IMR-90 (cell line): Measurements from ENCODE around the gene PROZ. TPM values are rescaled to one million over a fixed set of nuclear protein-coding genes. Genes with fewer than 3 reads are reported as not detected.

Source experiments
- ATAC-seq: fragments of 200-7000 bp; cut with Tn5 transposase; 2 replicates; pipeline ENCODE4 v1.9.1; 2020; ENCODE audit warnings: low read depth, mild to moderate bottlenecking, moderate library complexity
- BruUV-seq: library from RNA; stranded (reverse); fragments of 400-500 nt; replicated peaks from 2 replicates; lab custom pipeline; 2021; lab: Mats Ljungman, UMichigan
- CTCF ChIA-PET: fragments of 300-600 bp; formaldehyde crosslinking; extraction: SDS; loops from one replicate; lab custom pipeline; 2021; ENCODE audit warnings: antibody characterized with exemption; lab: Yijun Ruan, JAX
- POLR2A ChIA-PET: fragments of 300-600 bp; sonication (Branson Sonifier 250); formaldehyde crosslinking; loops from one replicate; lab custom pipeline; 2022; ENCODE audit warnings: antibody characterized with exemption; ENCODE audit not compliant: unreplicated experiment; lab: Charles Lee
- DNase-seq: peaks from one replicate; pipeline ENCODE4 v3.0.0; 2013
- H2AFZ ChIP-seq: replicated peaks from 2 replicates; pipeline ENCODE3; 2013; ENCODE audit warnings: low read length, mild to moderate bottlenecking; ENCODE audit not compliant: poor library complexity
- H2AK5ac ChIP-seq: 2 replicates; pipeline ENCODE4 v1.6.1; 2013; ENCODE audit warnings: low read depth, low read length, inconsistent platforms
- H2AK9ac ChIP-seq: replicated peaks from 2 replicates; pipeline ENCODE3; 2013; ENCODE audit warnings: mild to moderate bottlenecking, low read depth, low read length, moderate library complexity; ENCODE audit not compliant: poor library complexity
- H2BK120ac ChIP-seq: 2 replicates; pipeline ENCODE4 v1.6.1; 2013; ENCODE audit warnings: low read depth, low read length, inconsistent platforms
- H2BK15ac ChIP-seq: 3 replicates; pipeline ENCODE4 v1.6.1; 2013; ENCODE audit warnings: low read depth, low read length, inconsistent platforms
- H2BK20ac ChIP-seq: 2 replicates; pipeline ENCODE4 v1.6.1; 2013; ENCODE audit warnings: low read depth, mild to moderate bottlenecking, inconsistent platforms, low read length, moderate library complexity
- H2BK5ac ChIP-seq: 2 replicates; pipeline ENCODE4 v1.6.1; 2013; ENCODE audit warnings: mild to moderate bottlenecking, low read depth, low read length, inconsistent platforms; ENCODE audit not compliant: poor library complexity, severe bottlenecking
- H3K14ac ChIP-seq: replicated peaks from 2 replicates; pipeline ENCODE4 v1.6.1; 2013; ENCODE audit warnings: low read depth, low read length, inconsistent platforms
- H3K18ac ChIP-seq: 2 replicates; pipeline ENCODE4 v1.6.1; 2013; ENCODE audit warnings: low read depth, low read length, control low read depth
- H3K23ac ChIP-seq: 2 replicates; pipeline ENCODE4 v1.6.1; 2013; ENCODE audit warnings: low read depth, low read length, inconsistent platforms
- H3K27ac ChIP-seq: 2 replicates; pipeline ENCODE4 v1.5.1; 2013; ENCODE audit warnings: mild to moderate bottlenecking, control low read depth, low read length; ENCODE audit not compliant: insufficient read depth
- H3K27me3 ChIP-seq: 2 replicates; pipeline ENCODE4 v1.6.1; 2013; ENCODE audit warnings: low read length; ENCODE audit not compliant: control insufficient read depth, insufficient read depth
- H3K36me3 ChIP-seq: 2 replicates; pipeline ENCODE4 v1.6.1; 2013; ENCODE audit warnings: low read length, mixed read lengths; ENCODE audit not compliant: control insufficient read depth, insufficient read depth
- H3K4ac ChIP-seq: 2 replicates; pipeline ENCODE4 v1.6.1; 2013; ENCODE audit warnings: low read depth, low read length, inconsistent platforms
- H3K4me1 ChIP-seq: 2 replicates; pipeline ENCODE4 v1.6.1; 2013; ENCODE audit warnings: low read length, mixed read lengths; ENCODE audit not compliant: control insufficient read depth, insufficient read depth
- H3K4me2 ChIP-seq: 2 replicates; pipeline ENCODE4 v1.6.1; 2013; ENCODE audit warnings: low read depth, mild to moderate bottlenecking, control low read depth, low read length, moderate library complexity
- H3K4me3 ChIP-seq: 2 replicates; pipeline ENCODE4 v1.5.1; 2013; ENCODE audit warnings: low read depth, mild to moderate bottlenecking, control low read depth, low read length, moderate library complexity; ENCODE audit not compliant: insufficient read depth
- H3K56ac ChIP-seq: 2 replicates; pipeline ENCODE4 v1.6.1; 2013; ENCODE audit warnings: low read length, inconsistent platforms; ENCODE audit not compliant: insufficient read depth; ENCODE audit errors: extremely low read depth
- H3K79me1 ChIP-seq, 2 experiments: 2 replicates each; pipeline ENCODE4 v1.6.1; 2013; ENCODE audit warnings: low read length in 2 of 2, inconsistent platforms in 1 of 2, low read depth in 1 of 2
- H3K9ac ChIP-seq: 2 replicates; pipeline ENCODE4 v1.6.1; 2013; ENCODE audit warnings: low read depth, low read length, control low read depth
- H3K9me1 ChIP-seq: 2 replicates; pipeline ENCODE4 v1.6.1; 2013; ENCODE audit warnings: low read length, inconsistent platforms; ENCODE audit not compliant: insufficient read depth
- H3K9me3 ChIP-seq: 2 replicates; pipeline ENCODE4 v1.6.1; 2013; ENCODE audit warnings: low read length; ENCODE audit not compliant: control insufficient read depth, insufficient read depth
- H4K20me1 ChIP-seq: 2 replicates; pipeline ENCODE4 v1.6.1; 2013; ENCODE audit warnings: low read length, inconsistent platforms; ENCODE audit not compliant: insufficient read depth
- H4K5ac ChIP-seq: 2 replicates; pipeline ENCODE4 v1.6.1; 2013; ENCODE audit warnings: mild to moderate bottlenecking, low read depth, low read length, control low read depth
- H4K8ac ChIP-seq, 2 experiments: 2 replicates each; pipeline ENCODE4 v1.6.1; 2013; ENCODE audit warnings: low read depth in 2 of 2, low read length in 2 of 2, control low read depth in 1 of 2, inconsistent platforms in 1 of 2
- H4K91ac ChIP-seq: 2 replicates; pipeline ENCODE4 v1.6.1; 2013; ENCODE audit warnings: low read depth, low read length, inconsistent platforms; ENCODE audit not compliant: insufficient read depth
- BHLHE40 ChIP-seq: fragments of 150-350 bp; IDR thresholded peaks from 2 replicates; pipeline ENCODE4 v1.6.1; 2016; ENCODE audit warnings: mild to moderate bottlenecking, low read depth, low read length
- CHD1 ChIP-seq: IDR thresholded peaks from 2 replicates; pipeline ENCODE4 v1.6.1; 2012; ENCODE audit warnings: low read depth, low read length, improper control_type of control experiment
- FOS ChIP-seq: fragments of 150-350 bp; IDR thresholded peaks from 2 replicates; pipeline ENCODE4 v1.6.1; 2016; ENCODE audit warnings: low read depth, low read length
- MAZ ChIP-seq: IDR thresholded peaks from 2 replicates; pipeline ENCODE4 v1.6.1; 2012; ENCODE audit warnings: low read depth, mild to moderate bottlenecking, low read length, improper control_type of control experiment, moderate library complexity, borderline replicate concordance
- MXI1 ChIP-seq: IDR thresholded peaks from 2 replicates; pipeline ENCODE4 v1.6.1; 2012; ENCODE audit warnings: low read depth, mild to moderate bottlenecking, low read length, moderate library complexity, borderline replicate concordance
- NFE2L2 ChIP-seq: fragments of 150-350 bp; IDR thresholded peaks from 2 replicates; pipeline ENCODE4 v1.6.1; 2016; ENCODE audit warnings: low read depth, mild to moderate bottlenecking, low read length
- POLR2A ChIP-seq: IDR thresholded peaks from 2 replicates; pipeline ENCODE4 v1.6.1; 2012; ENCODE audit warnings: mild to moderate bottlenecking, low read depth, low read length
- RAD21 ChIP-seq: IDR thresholded peaks from 2 replicates; pipeline ENCODE4 v1.6.1; 2012; ENCODE audit warnings: low read length, improper control_type of control experiment
- RCOR1 ChIP-seq: IDR thresholded peaks from 2 replicates; pipeline ENCODE4 v1.6.1; 2012; ENCODE audit warnings: mild to moderate bottlenecking, low read length, improper control_type of control experiment; ENCODE audit not compliant: insufficient replicate concordance
- RFX5 ChIP-seq: IDR thresholded peaks from 2 replicates; pipeline ENCODE4 v1.8.0; 2012; ENCODE audit warnings: low read depth, mild to moderate bottlenecking, low read length, moderate library complexity
- WGBS, 2 experiments: methylation state at CpG; one replicate each; pipeline versions ENCODE4 v1.1.5 to v1.1.7; 2013; ENCODE audit warnings: missing lambda C conversion rate in 2 of 2; ENCODE audit not compliant: insufficient read length in 1 of 2; ENCODE audit errors: extremely low coverage in 2 of 2; 5-methylcytosine and 5-hydroxymethylcytosine counted together
- dilution Hi-C: fragments of 300-500 bp; cut with HindIII; formaldehyde crosslinking; loops from one replicate; pipeline ENCODE4 v1.14.3; 2018; ENCODE audit warnings: low sequenced_read_pairs; ENCODE audit not compliant: unreplicated experiment
- in situ Hi-C: fragments of 300-500 bp; cut with MboI; formaldehyde crosslinking; loops from 3 replicates; pipeline ENCODE4 v1.14.3; 2019; ENCODE audit warnings: low sequenced_read_pairs, inconsistent platforms, mixed read lengths
- intact Hi-C: fragments of 100-400 bp; cut with micrococcal nuclease; formaldehyde crosslinking; loops from 2 replicates; pipeline ENCODE4 v1.10.0; 2022
- polyA plus RNA-seq, 3 experiments: library from polyadenylated mRNA; depleted of rRNA; stranded (reverse); fragments of >200 nt; gene quantifications; 2 replicates each; pipeline ENCODE4 v1.2.3, GENCODE V29; 2012; ENCODE audit warnings: low replicate concordance in 1 of 3
- total RNA-seq: library from RNA; depleted of rRNA; stranded (reverse); fragments of >200 nt; gene quantifications from 2 replicates; pipeline ENCODE4 v1.2.3, GENCODE V29; 2012
- TF ChIP-seq, protein P1 (sequence below): conservative IDR thresholded peaks from 2 replicates; pipeline ENCODE4 v1.5.1; 2012; ENCODE audit warnings: mild to moderate bottlenecking, low read depth, low read length, improper control_type of control experiment
- TF ChIP-seq, protein P2 (sequence below): fragments of 150-350 bp; IDR thresholded peaks from 2 replicates; pipeline ENCODE4 v1.6.1; 2017; ENCODE audit warnings: mild to moderate bottlenecking, antibody characterized with exemption, low read length, low read depth

Gene PROZ
- total and polyA plus RNA-seq, 2 of the 4 experiments (the other 2 are of a cell fraction): not detected

DNA sequence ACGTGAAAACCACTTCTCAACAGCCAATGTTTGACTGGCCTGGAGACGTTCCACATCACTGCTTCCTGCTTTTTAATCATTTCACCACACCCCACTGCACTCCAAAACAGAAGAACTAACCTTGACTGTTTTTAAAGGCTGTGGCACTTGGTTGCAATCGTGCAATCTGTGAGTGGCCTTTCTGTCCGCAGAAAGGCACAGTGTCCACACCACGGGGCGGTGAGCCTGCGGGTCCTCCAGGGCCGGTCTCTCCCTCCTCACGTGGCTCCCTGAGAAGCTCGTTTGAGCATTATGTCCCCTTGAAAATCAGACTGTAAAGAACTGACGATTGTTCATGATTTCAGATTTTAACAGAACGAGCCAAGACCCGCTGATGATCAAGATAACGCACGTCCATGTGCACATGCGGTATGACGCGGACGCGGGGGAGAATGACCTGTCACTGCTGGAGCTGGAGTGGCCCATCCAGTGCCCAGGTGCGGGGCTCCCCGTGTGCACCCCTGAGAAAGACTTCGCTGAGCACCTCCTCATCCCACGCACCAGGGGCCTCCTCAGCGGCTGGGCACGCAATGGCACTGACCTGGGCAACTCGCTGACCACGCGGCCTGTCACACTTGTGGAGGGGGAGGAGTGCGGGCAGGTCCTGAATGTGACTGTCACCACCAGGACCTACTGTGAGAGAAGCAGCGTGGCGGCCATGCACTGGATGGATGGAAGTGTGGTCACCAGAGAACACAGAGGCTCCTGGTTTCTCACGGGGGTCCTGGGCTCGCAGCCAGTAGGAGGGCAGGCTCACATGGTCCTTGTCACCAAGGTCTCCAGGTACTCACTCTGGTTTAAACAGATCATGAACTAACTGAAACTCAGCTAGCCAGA is 13.0 kb downstream of the PROZ start (continued):
- no peak for TF ChIP-seq RFX5

DNA sequence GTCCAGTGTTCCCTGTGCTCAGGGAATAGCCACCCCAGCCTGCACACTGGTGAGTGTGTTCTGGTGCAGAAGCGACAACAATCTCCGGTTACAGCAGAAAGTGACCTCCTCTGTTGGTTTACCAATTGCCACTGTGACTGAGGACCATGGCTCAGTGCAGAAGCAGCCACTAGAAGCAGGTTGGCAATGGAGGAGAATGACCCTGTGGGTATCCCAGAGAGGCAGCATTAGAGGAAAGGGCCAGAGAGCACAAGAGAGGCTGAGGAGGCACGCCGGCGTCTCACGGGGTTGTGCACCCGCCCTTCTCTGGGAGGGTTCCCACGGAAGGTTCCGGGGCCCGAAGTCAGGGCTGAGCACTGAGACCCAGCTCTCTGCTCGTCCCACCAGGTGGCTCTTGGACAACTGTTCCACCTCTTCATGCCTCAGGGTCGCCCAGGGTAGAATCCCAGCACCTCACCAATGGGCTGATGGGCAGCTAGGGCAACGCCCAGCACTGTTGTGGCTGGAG is 14.0 kb downstream of the PROZ start:
- Histone ChIP-seq H3K23ac (no peak overlapping the region), H2BK120ac (no peak overlapping the region), H3K4me2 (no peak overlapping the region), H4K5ac (no peak overlapping the region), H3K18ac (no peak overlapping the region), H3K4me3 (no peak overlapping the region), H3K9ac (no peak overlapping the region), H3K4me1 (peaks cover 8% of the 10 kb centered on the region), H3K14ac (no peak overlapping the region), H4K91ac (no peak overlapping the region), H2AK9ac (no peak overlapping the region), H3K79me1 (peaks cover 5 to 38% of the 10 kb centered on the region in 2 experiments; a peak in 3 of 4 replicates), H3K36me3 (peaks cover 51% of the 10 kb centered on the region), H3K27me3 (no peaks in the 10 kb centered on the region), H3K9me1 (peaks cover 14% of the 10 kb centered on the region), H2BK5ac (peak overlapping the region; percentile 43), H4K20me1 (no peaks in the 10 kb centered on the region), H2BK20ac (no peak overlapping the region), H2AK5ac (no peak overlapping the region; the same call in 1 of the 2 replicates), H3K27ac (no peak overlapping the region), H2AFZ (no peak overlapping the region), H3K56ac (no peak overlapping the region), H3K4ac (no peak overlapping the region), H4K8ac (no peak overlapping the region; a peak in 1 of 4 replicates), H2BK15ac (no peak overlapping the region), H3K9me3 (0 out of 2 replicates have a peak, but pooled peaks cover 2% of the 10 kb centered on the region)
- WGBS, 2 experiments: 90% methylated on average over 2 of the region's 13 CpGs; no CpG with 5 or more reads in 1 of the 2 experiments
- no peak for DNase-seq
- intact Hi-C loops (no loop called here), dilution Hi-C loops (no loop called here), in situ Hi-C loops (no loop called here)
- ChIA-PET POLR2A (no interaction called here), CTCF (no interaction called here)
- no TSS peak for BruUV-seq
- no peak for ATAC-seq
- TF ChIP-seq POLR2A (no peak), CHD1 (no peak), MXI1 (no peak), MAZ (no peak), NFE2L2 (no peak), BHLHE40 (no peak), FOS (no peak), RCOR1 (no peak), RAD21 (no peak)
- TF ChIP-seq, protein P1, sequence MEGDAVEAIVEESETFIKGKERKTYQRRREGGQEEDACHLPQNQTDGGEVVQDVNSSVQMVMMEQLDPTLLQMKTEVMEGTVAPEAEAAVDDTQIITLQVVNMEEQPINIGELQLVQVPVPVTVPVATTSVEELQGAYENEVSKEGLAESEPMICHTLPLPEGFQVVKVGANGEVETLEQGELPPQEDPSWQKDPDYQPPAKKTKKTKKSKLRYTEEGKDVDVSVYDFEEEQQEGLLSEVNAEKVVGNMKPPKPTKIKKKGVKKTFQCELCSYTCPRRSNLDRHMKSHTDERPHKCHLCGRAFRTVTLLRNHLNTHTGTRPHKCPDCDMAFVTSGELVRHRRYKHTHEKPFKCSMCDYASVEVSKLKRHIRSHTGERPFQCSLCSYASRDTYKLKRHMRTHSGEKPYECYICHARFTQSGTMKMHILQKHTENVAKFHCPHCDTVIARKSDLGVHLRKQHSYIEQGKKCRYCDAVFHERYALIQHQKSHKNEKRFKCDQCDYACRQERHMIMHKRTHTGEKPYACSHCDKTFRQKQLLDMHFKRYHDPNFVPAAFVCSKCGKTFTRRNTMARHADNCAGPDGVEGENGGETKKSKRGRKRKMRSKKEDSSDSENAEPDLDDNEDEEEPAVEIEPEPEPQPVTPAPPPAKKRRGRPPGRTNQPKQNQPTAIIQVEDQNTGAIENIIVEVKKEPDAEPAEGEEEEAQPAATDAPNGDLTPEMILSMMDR: no peak
- TF ChIP-seq, protein P2, sequence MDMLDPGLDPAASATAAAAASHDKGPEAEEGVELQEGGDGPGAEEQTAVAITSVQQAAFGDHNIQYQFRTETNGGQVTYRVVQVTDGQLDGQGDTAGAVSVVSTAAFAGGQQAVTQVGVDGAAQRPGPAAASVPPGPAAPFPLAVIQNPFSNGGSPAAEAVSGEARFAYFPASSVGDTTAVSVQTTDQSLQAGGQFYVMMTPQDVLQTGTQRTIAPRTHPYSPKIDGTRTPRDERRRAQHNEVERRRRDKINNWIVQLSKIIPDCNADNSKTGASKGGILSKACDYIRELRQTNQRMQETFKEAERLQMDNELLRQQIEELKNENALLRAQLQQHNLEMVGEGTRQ: no peak
